A204.1 (cell line): ENCODE results near the gene ACAT1.
"Not testable (repeated sequence)": the region's sequence is repeated elsewhere in the genome, so short reads cannot be mapped to it uniquely, and the experiment has no call there.

Experiments
- FAIRE-seq: peaks from 2 replicates; lab custom pipeline; 2012; peaks lifted over from hg19 to GRCh38; lab: Jason Lieb, UNC

The ACAT1 gene

DNA sequence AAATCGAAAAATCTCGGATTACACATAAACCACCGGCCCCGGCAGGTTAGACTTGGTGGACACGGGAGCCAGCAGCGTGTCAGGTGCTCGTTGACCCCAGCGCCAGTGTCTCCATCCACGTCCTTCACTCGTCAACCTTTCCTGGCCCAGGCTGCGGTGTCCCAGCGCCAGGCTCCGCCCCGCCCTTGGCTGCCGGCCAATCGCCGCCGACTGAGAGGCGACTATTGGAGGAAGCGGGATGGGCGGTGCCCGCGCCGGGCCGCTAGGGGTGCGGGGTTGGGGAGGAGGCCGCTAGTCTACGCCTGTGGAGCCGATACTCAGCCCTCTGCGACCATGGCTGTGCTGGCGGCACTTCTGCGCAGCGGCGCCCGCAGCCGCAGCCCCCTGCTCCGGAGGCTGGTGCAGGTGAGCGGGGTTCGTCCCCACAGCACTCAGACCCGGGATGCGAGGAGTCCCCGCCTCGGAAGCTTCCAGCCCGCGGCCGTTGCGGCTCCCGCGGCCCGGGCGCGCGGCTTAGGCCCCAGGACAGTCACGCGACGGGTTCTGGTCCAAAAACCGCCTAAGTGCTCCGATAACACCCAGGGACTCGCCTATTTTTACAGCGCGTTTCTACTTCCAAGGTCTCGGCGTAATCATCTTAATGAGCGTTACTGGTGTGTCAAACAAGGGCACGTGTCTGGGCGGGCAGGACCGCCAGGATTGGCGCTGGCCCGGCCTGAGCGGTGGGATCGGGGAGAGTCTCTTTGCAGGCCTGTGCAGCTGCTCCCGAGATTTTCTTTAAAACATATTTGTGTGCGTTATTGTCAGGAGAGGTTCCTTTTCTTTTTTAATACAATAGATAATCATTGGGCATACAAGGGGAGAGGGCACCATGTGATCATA is at the start of gene ACAT1:
ACAT1 (plus strand) TSS at position 294 of the 882 bp plus-strand sequence; CDS start at position 334, 40 bp downstream.
- peak; percentile 86 for FAIRE-seq

DNA sequence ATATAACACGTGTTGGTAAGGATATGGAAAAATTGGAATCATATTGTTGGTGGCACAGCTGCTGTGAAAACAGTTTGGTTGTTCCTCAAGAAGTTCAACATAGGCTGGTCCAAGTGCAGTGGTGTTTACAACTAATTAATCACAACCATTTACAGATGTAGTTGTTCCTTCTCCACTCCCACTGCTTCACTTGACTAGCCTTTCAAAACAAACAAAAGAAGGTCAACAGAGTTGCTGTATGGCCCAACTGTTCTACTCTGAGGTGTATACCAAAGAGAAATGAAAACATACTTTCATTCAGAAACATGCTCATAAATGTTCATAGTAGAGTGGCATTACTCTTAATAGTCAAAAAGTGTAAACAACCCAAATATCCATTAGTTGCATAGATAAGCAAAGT is 36.6 kb upstream of the ACAT1 start:
- FAIRE-seq: no peak

DNA sequence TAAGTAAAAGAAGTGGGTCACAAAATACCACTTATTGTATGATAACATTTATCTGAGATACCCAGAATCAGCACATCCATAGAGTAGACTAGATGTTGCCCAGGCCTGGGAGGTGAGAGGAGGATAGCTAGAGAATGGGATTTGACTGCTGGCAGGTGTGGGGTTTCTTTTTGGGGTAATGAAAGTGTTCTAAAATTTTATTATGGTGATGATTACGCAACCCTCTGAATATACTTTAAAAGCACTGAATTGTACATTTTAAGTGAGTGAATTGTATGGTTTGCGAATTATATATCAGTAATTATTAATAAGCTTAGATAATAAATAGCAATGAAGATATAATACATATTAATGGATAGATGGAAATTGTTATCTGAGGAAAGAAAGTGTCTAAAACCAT is 35.7 kb upstream of the ACAT1 start:
- FAIRE-seq: no peak

DNA sequence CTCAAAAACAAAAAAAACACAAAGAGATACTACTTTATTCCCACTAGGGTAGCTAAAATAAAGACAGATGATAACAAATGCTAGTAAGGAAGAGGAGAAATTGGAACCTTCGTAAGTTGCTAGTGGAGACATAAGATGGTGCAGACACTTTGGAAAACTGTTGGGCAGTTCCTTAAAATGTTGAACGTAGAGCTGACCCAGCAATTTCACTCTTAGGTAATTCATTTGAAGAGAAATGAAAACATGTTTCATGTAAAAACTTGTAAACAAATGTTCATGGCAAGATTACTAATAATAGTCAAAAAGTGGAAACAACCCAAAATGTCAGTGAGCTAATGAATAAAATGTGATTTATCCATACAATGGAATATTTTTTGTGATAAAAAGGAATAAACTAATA is 29.2 kb upstream of the ACAT1 start:
- FAIRE-seq: no peak

DNA sequence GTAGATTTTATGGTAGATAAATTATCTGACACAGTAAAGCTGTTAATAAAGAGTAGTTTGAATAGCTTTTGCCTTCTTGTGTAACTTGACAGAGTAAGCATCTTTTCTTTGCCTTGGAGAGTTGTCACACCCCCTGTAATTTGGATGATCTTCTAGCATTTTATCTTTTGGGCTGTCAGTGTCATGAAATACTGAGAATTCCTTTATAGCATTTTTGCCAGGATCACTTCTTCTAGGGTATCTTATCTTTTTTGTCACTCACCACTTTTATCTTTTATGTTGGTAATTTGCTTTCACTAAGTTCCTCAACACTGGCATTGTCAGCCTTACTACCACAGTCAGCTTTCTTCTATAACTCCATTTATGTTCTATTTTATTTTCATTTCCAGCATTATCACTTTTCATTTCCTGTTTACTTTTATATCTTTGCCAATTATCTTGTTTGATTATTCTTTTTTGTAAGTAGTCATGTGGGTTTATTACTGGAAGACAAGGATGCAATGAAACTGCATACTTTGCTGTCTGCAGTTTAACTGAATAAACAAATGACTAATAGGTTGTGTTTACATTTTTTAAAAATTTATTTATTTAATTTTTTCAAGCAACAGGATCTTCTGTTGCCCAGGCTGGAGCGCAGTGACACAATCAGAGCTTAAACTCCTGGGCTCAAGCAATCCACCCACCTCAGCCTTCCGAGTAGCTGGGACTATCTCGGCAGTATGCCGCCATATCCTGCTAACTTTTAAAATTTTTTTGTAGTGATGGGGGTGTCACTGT is 28.1 kb upstream of the ACAT1 start:
- no peak for FAIRE-seq

DNA sequence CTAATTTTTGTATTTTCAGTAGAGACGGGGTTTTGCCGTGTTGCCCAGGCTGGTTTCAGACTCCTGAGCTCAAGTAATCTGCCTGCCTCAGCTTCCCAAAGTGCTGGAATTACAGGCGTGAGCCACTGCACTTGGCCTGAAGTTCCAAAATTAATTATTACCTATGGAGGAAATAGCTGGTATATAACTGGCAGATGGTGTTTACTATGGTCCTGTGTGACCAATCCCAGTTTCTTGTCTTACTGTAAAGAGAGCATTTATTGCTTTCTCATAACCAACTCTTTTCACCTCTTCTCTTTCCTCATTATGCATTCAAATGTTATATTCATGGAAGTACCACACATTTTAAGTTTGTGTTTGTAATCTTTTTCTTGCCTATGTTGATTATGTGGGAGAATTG is 24.2 kb upstream of the ACAT1 start:
- no peak for FAIRE-seq

DNA sequence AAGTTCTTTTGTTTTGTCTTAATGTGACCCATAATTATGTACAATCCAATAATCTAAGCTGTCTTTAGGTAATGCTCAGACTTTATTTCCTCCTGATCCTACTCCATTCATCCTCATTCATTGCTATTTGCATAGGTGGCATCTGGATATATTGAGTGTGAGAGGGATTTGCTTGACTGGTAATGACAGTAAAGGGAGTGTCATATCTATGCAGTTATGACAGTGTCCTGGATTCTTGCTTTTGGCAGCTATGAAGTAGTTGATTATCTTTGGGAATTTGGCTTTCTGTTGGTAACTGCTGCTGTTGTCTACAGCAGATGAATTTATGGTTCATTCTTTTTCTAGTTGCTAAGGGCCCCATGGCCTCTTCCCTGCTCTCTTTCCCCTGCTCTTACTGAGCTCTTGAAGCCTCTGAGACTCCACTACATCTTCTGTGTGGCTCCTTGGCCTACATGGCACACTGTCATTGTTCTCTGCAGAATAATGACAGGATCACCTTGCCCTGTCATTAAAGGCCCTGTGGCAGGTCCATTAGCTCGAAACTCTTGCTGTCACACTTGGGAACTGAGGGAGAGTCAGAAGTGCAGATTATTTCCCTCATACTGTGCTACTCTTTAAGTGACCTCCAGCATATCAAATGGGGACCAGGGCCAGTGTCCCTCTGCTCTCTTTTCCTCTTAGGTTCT is 20.1 kb upstream of the ACAT1 start:
- FAIRE-seq: no peak

DNA sequence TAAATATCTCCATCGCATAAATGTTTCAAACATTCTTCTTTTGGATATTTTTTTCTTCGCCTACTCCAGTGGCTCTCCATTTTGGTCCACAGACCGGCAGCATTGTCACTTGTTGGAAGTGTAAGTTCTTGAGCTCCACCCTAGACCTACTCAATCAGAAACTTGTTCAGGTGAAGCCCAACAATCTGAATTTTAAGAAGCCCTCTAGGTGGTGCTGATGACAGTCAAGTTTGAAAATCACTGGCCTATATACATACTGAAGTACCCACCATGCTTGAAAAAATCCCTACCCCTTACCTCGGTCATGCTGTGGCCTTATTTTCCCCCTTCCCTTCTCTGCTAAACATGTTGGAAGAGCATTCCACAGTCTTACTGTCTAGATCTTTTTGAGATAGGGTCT is 10.2 kb upstream of the ACAT1 start:
- FAIRE-seq: no peak

DNA sequence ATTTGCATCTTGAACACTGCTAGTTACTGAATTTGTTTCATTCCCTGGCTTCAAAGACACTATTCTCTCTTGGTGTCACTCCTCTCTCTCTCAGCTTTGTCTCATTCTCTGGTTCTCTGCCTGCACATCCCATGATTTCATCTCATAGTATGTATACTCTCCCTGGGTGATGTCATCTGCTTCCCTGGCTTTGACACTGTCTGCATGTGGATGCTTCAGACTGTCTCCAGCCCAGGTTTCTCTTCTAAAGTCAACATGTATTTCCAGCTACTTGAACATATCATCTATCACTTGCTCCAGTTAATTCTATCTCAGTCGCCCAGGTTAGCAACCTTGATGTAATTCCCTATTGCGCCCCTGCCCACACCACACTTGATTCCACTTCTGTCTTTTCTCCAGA is 9.3 kb upstream of the ACAT1 start:
- FAIRE-seq: no peak

DNA sequence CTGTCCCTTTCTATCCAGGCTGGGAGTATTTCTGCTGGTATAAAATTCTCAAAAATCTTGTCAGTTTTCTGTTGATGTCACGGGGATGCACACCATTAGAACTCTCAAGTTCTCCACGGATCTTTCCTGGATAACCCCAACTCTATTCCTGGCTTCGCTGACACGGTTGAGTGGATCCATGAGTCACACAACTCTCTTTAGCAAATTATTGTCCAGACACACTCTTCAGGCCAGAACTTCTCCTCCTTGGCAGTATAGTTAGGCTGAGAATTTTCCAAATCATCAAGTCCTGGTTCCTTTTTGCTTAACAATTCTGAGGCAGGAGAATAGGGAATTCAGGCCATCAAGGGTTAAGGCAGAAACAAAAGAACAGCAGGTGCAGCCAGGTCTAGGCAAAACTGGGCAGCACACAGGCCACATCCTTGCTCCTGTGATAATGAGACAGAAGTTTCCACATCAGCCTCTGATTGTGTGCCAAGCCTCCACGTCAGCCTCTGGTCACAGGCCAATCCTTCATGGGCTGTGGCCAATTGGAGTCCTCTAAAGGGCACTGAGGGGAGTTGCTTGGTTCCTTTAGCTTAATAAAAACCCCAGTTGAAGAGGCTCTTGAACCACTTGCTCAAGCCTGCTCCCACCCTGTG is 5.7 kb upstream of the ACAT1 start:
- FAIRE-seq: no peak

DNA sequence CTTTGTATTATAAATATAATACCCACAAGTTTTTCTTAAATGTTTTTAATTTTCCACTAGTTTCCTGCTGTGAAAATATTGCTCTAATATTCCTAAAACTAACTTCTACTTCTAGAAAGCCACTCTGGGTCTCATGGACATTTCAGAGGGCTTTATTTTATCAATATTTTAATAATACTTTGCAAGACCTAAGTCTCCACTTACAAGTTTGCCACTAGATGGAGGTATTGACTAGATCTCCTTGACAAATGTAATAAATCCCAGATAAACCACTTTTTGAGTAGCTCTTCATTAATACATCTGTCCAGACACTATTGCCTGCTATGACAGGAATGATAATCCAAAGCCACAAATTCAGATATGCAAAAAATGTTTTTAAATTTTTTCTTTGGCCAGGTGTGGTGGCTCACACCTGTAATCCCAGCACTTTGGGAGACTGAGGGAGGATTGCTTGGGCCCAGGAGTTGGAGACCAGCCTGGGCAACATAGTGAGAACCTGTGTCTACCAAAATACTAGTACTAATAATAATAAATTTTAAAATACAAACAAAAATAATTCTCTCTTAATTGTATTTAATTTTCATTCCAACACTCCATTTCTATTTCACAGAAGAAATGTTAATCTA is 3.5 kb upstream of the ACAT1 start:
- FAIRE-seq: peak; percentile 91

DNA sequence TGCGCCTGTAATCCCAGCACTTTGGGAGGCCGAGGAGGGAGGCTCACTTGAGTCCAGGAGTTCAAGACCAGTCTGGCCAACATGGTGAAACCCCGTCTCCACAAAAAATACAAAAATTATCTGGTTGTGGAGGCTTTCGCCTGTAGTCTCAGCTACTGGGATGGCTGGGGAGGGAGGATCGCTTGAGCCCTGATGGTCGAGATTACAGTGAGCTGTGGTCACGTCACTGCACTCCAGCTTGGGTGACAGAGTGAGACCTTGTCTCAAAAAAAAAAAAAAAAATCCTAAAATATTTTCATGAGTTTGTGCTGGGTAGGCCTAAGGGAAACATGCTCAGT is 462 bp upstream of the ACAT1 start:
- FAIRE-seq: not testable (repeated sequence)

DNA sequence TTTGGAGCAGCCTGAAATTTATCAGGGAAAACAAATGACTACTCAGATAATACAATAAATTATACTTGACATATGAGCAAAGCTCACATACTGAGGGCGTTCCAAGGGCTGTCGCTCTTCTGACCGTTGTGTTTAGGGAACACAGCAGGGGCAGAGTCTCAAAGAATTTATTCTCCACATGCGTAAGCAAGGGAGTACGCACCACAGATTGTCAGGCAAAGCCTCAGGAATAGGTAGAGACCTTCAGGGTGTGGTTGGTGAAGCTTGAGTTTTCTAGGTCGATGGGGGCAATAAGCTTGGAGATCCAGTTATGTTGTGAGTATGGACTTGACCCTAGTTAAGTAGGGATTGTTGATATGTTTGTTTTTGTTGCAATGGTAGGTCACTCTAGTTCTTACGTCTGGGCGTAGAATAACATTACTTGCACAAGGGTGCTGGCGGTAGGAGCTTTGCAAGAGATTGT is 830 bp downstream of the ACAT1 start:
- no peak for FAIRE-seq

DNA sequence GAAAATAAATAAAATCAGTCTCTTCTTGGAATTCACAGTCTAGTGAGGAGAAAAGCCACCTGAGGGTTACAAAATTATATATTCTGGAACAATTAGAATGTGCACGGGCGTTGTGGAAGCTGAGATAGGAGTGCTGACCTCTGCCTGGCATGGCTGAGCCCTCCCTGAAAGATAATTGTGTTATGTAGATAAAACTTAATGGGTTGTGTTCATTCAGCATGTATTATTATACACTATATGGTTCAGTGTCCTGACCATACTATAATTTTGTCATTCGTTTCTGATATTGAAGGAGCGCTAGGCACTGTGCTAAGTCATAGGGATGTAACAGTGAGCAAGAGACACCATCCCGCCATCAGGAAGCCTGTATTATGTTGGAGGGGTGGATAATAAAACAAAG is 3.7 kb downstream of the ACAT1 start:
- FAIRE-seq: no peak

DNA sequence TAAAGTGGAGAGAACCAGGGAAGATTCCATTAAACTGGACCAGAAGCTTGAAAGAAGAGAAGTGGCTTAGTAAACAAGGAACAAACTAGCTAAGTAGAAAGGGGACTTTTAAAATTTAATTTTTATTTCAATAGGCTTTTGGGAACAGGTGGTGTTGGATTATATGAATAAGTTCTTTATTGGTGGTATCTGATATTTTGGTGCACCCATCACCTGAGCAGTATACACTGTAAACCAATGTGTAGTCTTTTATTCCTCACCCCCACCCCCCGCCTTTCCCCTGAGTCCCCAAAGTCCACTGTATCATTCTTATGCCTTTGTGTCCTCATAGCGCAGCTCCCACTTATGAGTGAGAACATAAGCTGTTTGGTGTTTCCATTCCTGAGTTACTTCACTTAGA is 7.4 kb downstream of the ACAT1 start:
- no peak for FAIRE-seq

DNA sequence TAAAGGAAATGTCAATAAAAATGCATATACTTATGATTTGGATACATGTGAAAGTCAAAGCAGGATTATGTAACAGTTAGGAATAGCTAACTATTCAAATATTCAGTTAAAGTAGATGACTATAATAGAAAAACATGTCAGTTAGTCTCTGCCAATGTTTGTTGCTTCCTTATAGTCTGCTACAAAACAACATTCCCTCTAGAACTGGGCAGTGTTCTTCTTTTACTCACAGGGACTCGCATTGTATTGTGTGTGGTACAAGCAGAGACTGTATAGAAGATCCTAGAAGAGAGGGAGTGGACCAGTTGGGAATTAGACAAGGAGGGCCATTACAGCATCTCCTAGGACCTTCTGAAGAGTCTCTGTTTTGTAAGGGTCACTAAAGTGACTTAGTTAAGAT is 10.6 kb downstream of the ACAT1 start:
- FAIRE-seq: no peak

DNA sequence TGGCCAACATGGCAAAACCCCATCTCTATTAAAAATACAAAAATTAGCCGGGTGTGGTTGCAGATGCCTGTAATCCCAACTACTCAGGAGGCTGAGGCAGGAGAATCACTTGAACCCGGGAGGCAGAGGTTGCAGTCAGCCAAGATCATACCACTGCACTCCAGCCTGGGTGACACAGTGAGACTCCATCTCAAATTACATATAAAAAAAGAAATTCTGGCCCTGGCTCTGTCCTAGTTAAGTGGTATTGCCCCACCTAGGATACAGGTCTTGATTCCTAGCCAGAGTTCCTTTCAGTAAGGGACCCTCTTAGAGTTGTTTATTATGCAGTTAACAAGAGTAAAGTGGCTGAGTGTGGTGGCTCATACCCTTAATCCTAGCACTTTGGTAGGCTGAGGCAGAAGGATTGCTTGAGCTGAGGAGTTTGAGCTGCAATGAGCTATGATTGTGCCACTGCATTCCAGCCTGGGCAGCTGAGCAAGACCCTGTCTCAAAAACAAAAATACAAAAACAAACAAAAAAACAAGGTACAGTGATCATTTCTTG is 11.7 kb downstream of the ACAT1 start:
- FAIRE-seq: not testable (repeated sequence)

DNA sequence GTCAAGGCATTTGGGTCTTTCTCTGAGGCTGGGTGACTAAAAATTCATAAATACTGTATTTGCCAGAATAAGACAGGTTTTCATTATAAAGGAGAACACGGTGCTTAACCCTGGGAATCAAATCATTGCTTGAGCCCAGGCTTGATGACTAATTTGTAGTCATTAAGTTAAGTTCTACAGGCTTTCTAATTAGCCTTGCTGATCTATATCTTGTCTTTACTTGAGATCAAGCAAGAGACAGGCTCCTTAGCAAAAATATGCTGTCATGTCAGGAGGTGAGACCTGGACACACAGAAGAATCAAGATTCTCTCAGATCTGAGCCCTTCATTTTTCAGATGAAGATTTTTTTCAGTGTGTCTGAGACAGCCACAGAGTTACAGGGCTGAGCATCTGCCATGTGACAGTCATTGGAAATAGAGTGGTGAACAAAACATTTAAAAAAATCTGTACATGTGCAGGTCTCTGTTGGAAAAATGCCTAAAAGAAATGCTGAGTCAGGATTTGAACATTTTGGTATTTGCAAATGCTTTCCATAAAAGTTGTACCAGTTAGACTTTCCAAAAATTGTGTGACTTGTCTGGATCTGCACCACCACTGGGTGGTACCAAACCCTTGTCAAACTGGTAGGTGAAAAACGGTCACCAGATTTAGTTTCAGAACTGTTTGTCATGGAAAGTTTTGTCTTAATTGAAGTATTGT is 14.6 kb downstream of the ACAT1 start:
- FAIRE-seq: no peak

DNA sequence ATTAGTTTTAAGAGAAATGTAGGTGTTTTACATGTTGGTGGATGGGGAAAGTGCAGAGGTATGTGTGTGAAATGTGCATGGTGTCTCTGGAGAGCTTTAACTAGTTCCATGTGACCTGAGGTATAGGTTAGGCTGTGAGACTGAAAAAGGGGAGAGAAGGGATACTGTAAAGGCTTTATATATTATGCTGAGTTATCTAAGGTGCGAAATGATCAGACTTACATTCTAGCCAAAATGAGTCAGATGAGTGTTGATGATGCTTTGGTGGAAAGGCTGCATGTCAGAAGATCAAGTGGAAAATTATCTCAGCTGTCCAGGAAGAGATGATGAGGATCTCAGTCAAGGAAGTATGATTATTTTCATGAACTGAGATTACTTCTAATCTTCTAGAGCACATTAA is 15.8 kb downstream of the ACAT1 start:
- no peak for FAIRE-seq

DNA sequence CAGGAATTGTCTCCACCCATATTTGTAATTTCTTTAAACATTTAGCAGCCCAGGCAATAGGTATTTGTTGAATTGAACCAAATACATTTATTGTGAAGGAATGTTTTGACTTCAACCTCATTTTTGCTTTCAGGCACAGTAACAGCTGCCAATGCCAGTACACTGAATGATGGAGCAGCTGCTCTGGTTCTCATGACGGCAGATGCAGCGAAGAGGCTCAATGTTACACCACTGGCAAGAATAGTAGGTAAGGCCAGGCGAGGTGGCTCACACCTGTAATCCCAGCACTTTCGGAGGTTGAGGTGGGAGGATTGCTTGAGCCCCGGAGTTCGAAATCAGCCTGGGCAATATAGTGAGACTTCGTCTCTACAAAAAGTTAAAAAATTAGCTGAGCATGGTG is 20.9 kb downstream of the ACAT1 start:
- no peak for FAIRE-seq

DNA sequence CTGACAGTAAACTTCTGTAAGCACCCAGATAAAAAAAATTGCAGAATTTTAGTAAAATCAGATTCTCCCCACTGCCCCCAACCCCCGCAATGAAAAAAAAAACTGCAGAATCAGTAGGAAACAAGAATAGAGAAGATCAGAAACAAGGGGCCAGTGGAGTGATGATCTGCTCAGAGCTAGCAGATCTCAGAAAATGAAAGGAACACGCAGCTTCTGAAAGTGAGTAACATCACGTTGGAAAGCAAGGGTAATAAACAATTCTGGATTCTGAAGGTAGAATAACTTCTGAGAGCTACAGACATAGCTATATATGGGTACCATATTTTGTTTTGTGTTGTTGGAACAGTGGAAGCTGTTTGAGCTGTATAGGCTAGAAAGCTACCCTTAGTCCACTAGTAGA is 23.2 kb downstream of the ACAT1 start:
- FAIRE-seq: no peak
